HepG2 (cell line): ENCODE data around the gene TMEM127. TPM values are rescaled to one million over a fixed set of nuclear protein-coding genes. Genes with fewer than 3 reads are reported as not detected.

Experiments used
- ATAC-seq: fragments of 200-7000 bp; cut with Tn5 transposase; 3 replicates; pipeline ENCODE4 v1.9.1; 2020; ENCODE audit warnings: mild to moderate bottlenecking, moderate library complexity
- BruUV-seq: library from RNA; stranded (reverse); fragments of 400-500 nt; replicated peaks from 2 replicates; lab custom pipeline; 2021; lab: Mats Ljungman, UMichigan
- CTCF ChIA-PET: fragments of 300-600 bp; formaldehyde crosslinking; extraction: SDS; loops from one replicate; lab custom pipeline; 2021; ENCODE audit warnings: low total read pairs, inconsistent platforms, low intra/inter-chr PET ratio; lab: Yijun Ruan, JAX
- POLR2A ChIA-PET: fragments of 350-600 bp; sonication (Branson Sonifier 250); formaldehyde crosslinking; loops from one replicate; lab custom pipeline; 2020; ENCODE audit warnings: antibody characterized with exemption, inconsistent platforms; lab: Yijun Ruan, JAX
- DNase-seq: peaks from one replicate; pipeline ENCODE4 v3.0.0-alpha.2; 2015; ENCODE audit warnings: low spot score
- FAIRE-seq: peaks from 3 replicates; lab custom pipeline; 2011; peaks lifted over from hg19 to GRCh38; lab: Jason Lieb, UNC
- H2AFZ ChIP-seq: one replicate; pipeline ENCODE4 v1.6.1; 2011; ENCODE audit warnings: low read length, inconsistent platforms
- H3K27ac ChIP-seq: fragments of 300-600 bp; 3 replicates; pipeline ENCODE4 v1.8.0; 2011; ENCODE audit warnings: mixed run types, mild to moderate bottlenecking, mixed read lengths, low read length, inconsistent platforms; ENCODE audit not compliant: insufficient read depth; ENCODE audit errors: extremely low read length
- H3K27me3 ChIP-seq, 2 experiments: fragments of 200-600 bp in 1 of 2; 2 replicates in 1 of 2; 3 replicates in 1 of 2; pipeline versions ENCODE4 v1.6.0 to v1.8.0; 2011; ENCODE audit warnings: low read length in 2 of 2, mild to moderate bottlenecking in 2 of 2, moderate library complexity in 2 of 2, inconsistent platforms in 1 of 2; ENCODE audit not compliant: insufficient read depth in 2 of 2, control insufficient read depth in 1 of 2
- H3K36me3 ChIP-seq, 2 experiments: fragments of 200-600 bp in 1 of 2; replicated peaks in 1 of 2; 2 replicates in 1 of 2; 3 replicates in 1 of 2; pipeline versions ENCODE4 v1.5.1 to v1.8.0; 2011; ENCODE audit warnings: low read length in 2 of 2, inconsistent platforms in 1 of 2; ENCODE audit not compliant: insufficient read depth in 2 of 2, control insufficient read depth in 1 of 2
- H3K4me1 ChIP-seq: 2 replicates; pipeline ENCODE4 v1.5.1; 2012; ENCODE audit warnings: low read length, inconsistent platforms; ENCODE audit not compliant: insufficient read depth
- H3K4me2 ChIP-seq: 2 replicates; pipeline ENCODE4 v1.6.0; 2011; ENCODE audit warnings: low read depth, low read length, inconsistent platforms
- H3K4me3 ChIP-seq, 3 experiments: fragments of 200-600 bp in 1 of 3; sonication (generic), shearing (Covaris generic) in 1 of 3; replicated peaks in 1 of 3; 2 replicates each; pipeline ENCODE4 v1.5.1; 2011 to 2016; ENCODE audit warnings: low read length in 3 of 3, inconsistent platforms in 2 of 3, low read depth in 2 of 3, mild to moderate bottlenecking in 2 of 3, control low read depth in 1 of 3, mixed read lengths in 1 of 3; ENCODE audit not compliant: insufficient read depth in 1 of 3
- H3K79me2 ChIP-seq: one replicate; pipeline ENCODE4 v1.6.1; 2011; ENCODE audit warnings: low read length, inconsistent platforms; ENCODE audit not compliant: insufficient read depth
- H3K9ac ChIP-seq: 2 replicates; pipeline ENCODE4 v1.6.0; 2011; ENCODE audit warnings: mild to moderate bottlenecking, low read depth, low read length, inconsistent platforms; ENCODE audit not compliant: insufficient read depth
- H3K9me3 ChIP-seq: 2 replicates; pipeline ENCODE4 v1.5.1; 2012; ENCODE audit warnings: mild to moderate bottlenecking, low read length
- H4K20me1 ChIP-seq: 2 replicates; pipeline ENCODE4 v1.6.0; 2011; ENCODE audit warnings: inconsistent platforms, mild to moderate bottlenecking, low read length, moderate library complexity; ENCODE audit not compliant: insufficient read depth
- ETV5 ChIP-seq: IDR thresholded peaks from 2 replicates; pipeline ENCODE4 v1.6.1; 2018; ENCODE audit warnings: missing biosample characterization, missing genetic modification reagents, inconsistent platforms, borderline replicate concordance
- FOXP1 ChIP-seq, 2 experiments: fragments of 450-650 bp in 1 of 2; IDR thresholded peaks; 2 replicates each; pipeline ENCODE4 v1.6.1; 2017 to 2018; ENCODE audit warnings: antibody characterized with exemption in 1 of 2
- GFI1 ChIP-seq: sonication (generic); formaldehyde crosslinking; IDR thresholded peaks from 2 replicates; pipeline ENCODE4 v1.5.0; 2020; ENCODE audit warnings: missing genetic modification reagents, mild to moderate bottlenecking, borderline replicate concordance
- RBAK ChIP-seq: sonication (generic); formaldehyde crosslinking; IDR thresholded peaks from 2 replicates; pipeline ENCODE4 v1.5.1; 2020; ENCODE audit warnings: mild to moderate bottlenecking, missing genetic modification reagents
- RXRB ChIP-seq: IDR thresholded peaks from 2 replicates; pipeline ENCODE4 v1.6.1; 2016; ENCODE audit warnings: borderline replicate concordance, missing genetic modification reagents, missing compliant biosample characterization
- ZBTB21 ChIP-seq: sonication (generic); formaldehyde crosslinking; IDR thresholded peaks from 2 replicates; pipeline ENCODE4 v1.4.0; 2020; ENCODE audit warnings: missing genetic modification reagents
- ZBTB40 ChIP-seq, 2 experiments: fragments of 450-650 bp in 1 of 2; sonication (generic) in 1 of 2; formaldehyde crosslinking in 1 of 2; IDR thresholded peaks; 2 replicates each; pipeline versions ENCODE4 v1.6.1 to v1.8.0; 2016 to 2022; ENCODE audit warnings: antibody characterized with exemption in 1 of 2, mild to moderate bottlenecking in 1 of 2, missing genetic modification reagents in 1 of 2
- ZC3H13 ChIP-seq: sonication (generic); formaldehyde crosslinking; IDR thresholded peaks from 2 replicates; pipeline ENCODE4 v1.8.1; 2023; ENCODE audit warnings: mild to moderate bottlenecking, missing genetic modification reagents, moderate library complexity
- ZFAT ChIP-seq: sonication (generic); formaldehyde crosslinking; conservative IDR thresholded peaks from 2 replicates; pipeline ENCODE4 v1.8.1; 2023; ENCODE audit warnings: missing genetic modification reagents, inconsistent platforms
- ZMYM4 ChIP-seq: sonication (generic); formaldehyde crosslinking; IDR thresholded peaks from 2 replicates; pipeline ENCODE4 v1.8.1; 2023; ENCODE audit warnings: mild to moderate bottlenecking, missing genetic modification reagents
- ZNF558 ChIP-seq: sonication (generic); formaldehyde crosslinking; IDR thresholded peaks from 2 replicates; pipeline ENCODE4 v1.9.0; 2022; ENCODE audit warnings: mild to moderate bottlenecking, missing genetic modification reagents, borderline replicate concordance
- ZNF740 ChIP-seq: sonication (generic); formaldehyde crosslinking; IDR thresholded peaks from 2 replicates; pipeline ENCODE4 v1.4.0; 2020; ENCODE audit warnings: missing genetic modification reagents
- in situ Hi-C: cut with HindIII; loops from 2 replicates; pipeline ENCODE4 v1.10.0; 2017; ENCODE audit warnings: low pct_unique_long_range_greater_than_20kb; ENCODE audit not compliant: extremely low pct_ligation_motif_present
- intact Hi-C: fragments of 100-400 bp; cut with micrococcal nuclease; formaldehyde crosslinking; loops from one replicate; pipeline ENCODE4 v1.10.0; 2022; ENCODE audit not compliant: unreplicated experiment
- polyA plus RNA-seq, 8 experiments: library from polyadenylated mRNA; depleted of rRNA in 3 of 8; stranded (reverse) in 7 of 8; unstranded in 1 of 8; fragments of >200 nt; fragmentation: Illumina TruSeq in 4 of 8; extraction: Trizol in 4 of 8; gene quantifications; 2 replicates each; pipeline versions ENCODE4 v1.2.1 to v1.2.3, GENCODE V29; 2011 to 2016; ENCODE audit warnings: low read depth in 4 of 8, missing spikeins in 1 of 8, mixed read lengths in 1 of 8; ENCODE audit not compliant: insufficient read depth in 1 of 8
- total RNA-seq, 5 experiments: library from RNA; depleted of rRNA; stranded (reverse); fragments of >200 nt; fragmentation: Illumina TruSeq; extraction: Trizol; gene quantifications; 2 replicates each; pipeline ENCODE4 v1.2.3, GENCODE V29; 2016; ENCODE audit warnings: low read depth in 1 of 5

The TMEM127 gene
- total and polyA plus RNA-seq, 2 of the 13 experiments (the other 11 are each of a cell fraction or from before 2014, with no cell fraction given), result 21.5 to 33.9 TPM

GRCh38 chr2:96207073-96207773 lies 58.6 kb downstream of the TMEM127 start (continued):
- TF ChIP-seq RBAK (CRISPR knock-in tag), result no peak
- TF ChIP-seq ZNF558, result no peak
- 0 out of 2 replicates have a peak, but pooled peaks have one; percentile 66 for TF ChIP-seq ZFAT (CRISPR knock-in tag)
- 0 out of 2 replicates have a peak, but pooled peaks have one; percentile 55 for TF ChIP-seq GFI1 (CRISPR knock-in tag)
- TF ChIP-seq ZBTB21, result peak; percentile 52; the same call in 1 of the 2 replicates
- TF ChIP-seq, all 625 proteins: peak for 14

GRCh38 chr2:96205888-96206287 lies 59.9 kb downstream of the TMEM127 start:
- H4K20me1 ChIP-seq, result peaks cover 70% of the 10 kb centered on the region
- H3K9me3 ChIP-seq, result no peaks in the 10 kb centered on the region
- H3K79me2 ChIP-seq, result peaks cover 85% of the 10 kb centered on the region
- DNase-seq, result no peak
- peak overlapping the region; percentile 24; the same call in 1 of the 2 replicates for H3K9ac ChIP-seq
- in situ Hi-C loops, result loop anchor here (5.0 kb wide), 1 partner anchor 56 kb away; no protein-coding TSS in a partner anchor
- ATAC-seq, result no peak
- H3K27me3 ChIP-seq, result no peaks in the 10 kb centered on the region; a peak in 1 of 5 replicates
- no TSS peak for BruUV-seq
- peak overlapping the region; percentile 21 to 32 (median 23); a peak in 5 of 6 replicates for H3K4me3 ChIP-seq
- peaks cover 3 to 11% of the 10 kb centered on the region in 2 experiments; a peak in 3 of 5 replicates for H3K36me3 ChIP-seq
- ChIA-PET POLR2A (interaction anchor here (0.8 to 1.1 kb wide), 2 partner anchors 60 to 67 kb away, joined by 3 to 5 read pairs; partner anchors contain the start of genes CIAO1 and TMEM127), CTCF (no interaction called here)
- TF ChIP-seq ZBTB40 (IDR thresholded peaks at IDR 0.05) (no peak), ZBTB40 (CRISPR knock-in tag; IDR thresholded peaks at IDR 0.05) (no peak), FOXP1 (IDR thresholded peaks at IDR 0.05) (no peak), FOXP1 (CRISPR knock-in tag; IDR thresholded peaks at IDR 0.05) (no peak), ZNF740 (no peak), ETV5 (CRISPR knock-in tag) (no peak), ZC3H13 (CRISPR knock-in tag) (0 out of 2 replicates have a peak, but pooled peaks have one; percentile 38), ZMYM4 (no peak), RXRB (CRISPR knock-in tag) (no peak)
- H3K27ac ChIP-seq, result no peak overlapping the region
- H3K4me2 ChIP-seq, result peak overlapping the region; percentile 66
- intact Hi-C loops, result loop anchor here (10.0 kb wide), 1 partner anchor 119 kb away; the partner anchor contains the start of gene ITPRIPL1
- peak; percentile 64 for FAIRE-seq
- H2AFZ ChIP-seq, result no peak overlapping the region
- peaks cover 83% of the 10 kb centered on the region for H3K4me1 ChIP-seq
